Frontal cortex (tissue), 4 donors: ENCODE results near the gene ANKRD66. TPM values are rescaled to one million over a fixed set of nuclear protein-coding genes. Genes with fewer than 3 reads are reported as not detected.
A peak's percentile ranks its signal among the peaks of the same experiment; 100 is the strongest.
"Not testable (repeated sequence)": the region's sequence is repeated elsewhere in the genome, so short reads cannot be mapped to it uniquely, and the experiment has no call there.

Experiments used
- DNase-seq, 2 donors: peaks; one replicate each; pipeline ENCODE4 v3.0.0; 2012; ENCODE audit warnings: low spot score in 2 of 2
- FAIRE-seq: peaks from 2 replicates; lab custom pipeline; 2012; peaks lifted over from hg19 to GRCh38; lab: Jason Lieb, UNC
- total RNA-seq: library from RNA; depleted of rRNA; stranded (reverse); fragments of >200 nt; gene quantifications from one replicate; pipeline ENCODE4 v1.2.3, GENCODE V29; 2014
- donor health status: control.
- donor health status: control.
- donor health status: control.

Gene ANKRD66
- total RNA-seq, 1 donor from 2014 or later = not detected

DNA sequence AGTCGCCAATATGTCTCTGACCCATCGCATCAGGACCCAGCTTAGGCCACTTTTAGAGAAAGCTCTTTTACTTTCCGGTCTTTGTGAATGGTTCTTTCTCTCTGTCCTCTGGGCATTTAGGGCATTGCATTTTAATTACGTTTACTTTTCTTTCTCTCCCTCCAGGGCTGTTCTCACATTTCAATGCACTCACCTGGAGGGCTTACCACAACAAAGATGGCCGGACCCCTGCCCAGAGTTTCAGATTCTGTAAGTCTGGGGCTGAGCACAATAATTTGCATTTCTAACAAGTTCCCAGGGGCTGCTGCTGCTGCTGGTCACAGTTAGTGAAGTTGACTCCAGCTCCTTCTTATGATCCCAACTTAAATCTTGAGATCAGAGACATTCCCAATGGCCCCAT lies 3.0 kb downstream of the ANKRD66 start:
- no peak for DNase-seq
- FAIRE-seq = no peak

DNA sequence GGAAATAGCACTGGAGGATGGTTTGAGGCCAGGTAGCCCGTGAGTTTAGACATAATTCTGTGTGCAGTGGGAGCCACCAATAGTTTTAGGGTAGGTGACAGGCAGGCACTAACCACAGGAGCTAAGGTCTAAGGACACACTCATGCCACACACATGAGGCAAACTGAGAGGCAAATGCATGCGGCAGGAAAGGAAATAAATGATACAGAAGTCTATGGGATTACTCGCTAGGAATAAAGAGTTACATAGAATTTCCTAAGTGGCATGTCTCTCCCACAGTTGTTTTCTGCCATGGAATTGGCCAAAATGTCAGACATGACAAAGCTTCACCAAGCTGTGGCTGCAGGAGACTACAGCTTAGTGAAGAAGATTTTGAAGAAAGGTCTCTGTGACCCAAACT lies 4.9 kb downstream of the ANKRD66 start:
- FAIRE-seq (no peak), DNase-seq (no peak)

DNA sequence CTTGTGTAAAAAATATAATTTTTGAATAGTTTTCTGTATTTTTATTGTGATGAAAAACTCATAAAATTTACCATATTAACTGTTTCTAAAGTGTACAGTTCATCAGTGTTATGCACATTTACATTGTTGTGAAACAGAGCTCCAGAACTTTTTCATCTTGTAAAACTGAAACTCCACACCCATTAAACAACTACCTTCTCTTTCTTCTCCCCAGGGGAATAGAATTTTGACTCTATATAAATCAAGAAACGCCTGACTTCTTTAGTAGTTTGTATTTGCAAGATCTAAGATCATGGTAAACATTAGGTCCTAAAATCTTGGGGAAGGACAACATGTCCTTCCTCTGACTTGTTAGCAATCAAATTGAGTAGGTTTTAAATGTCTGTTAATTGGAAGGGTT lies 9.1 kb downstream of the ANKRD66 start:
- FAIRE-seq (no peak), DNase-seq (no peak)

DNA sequence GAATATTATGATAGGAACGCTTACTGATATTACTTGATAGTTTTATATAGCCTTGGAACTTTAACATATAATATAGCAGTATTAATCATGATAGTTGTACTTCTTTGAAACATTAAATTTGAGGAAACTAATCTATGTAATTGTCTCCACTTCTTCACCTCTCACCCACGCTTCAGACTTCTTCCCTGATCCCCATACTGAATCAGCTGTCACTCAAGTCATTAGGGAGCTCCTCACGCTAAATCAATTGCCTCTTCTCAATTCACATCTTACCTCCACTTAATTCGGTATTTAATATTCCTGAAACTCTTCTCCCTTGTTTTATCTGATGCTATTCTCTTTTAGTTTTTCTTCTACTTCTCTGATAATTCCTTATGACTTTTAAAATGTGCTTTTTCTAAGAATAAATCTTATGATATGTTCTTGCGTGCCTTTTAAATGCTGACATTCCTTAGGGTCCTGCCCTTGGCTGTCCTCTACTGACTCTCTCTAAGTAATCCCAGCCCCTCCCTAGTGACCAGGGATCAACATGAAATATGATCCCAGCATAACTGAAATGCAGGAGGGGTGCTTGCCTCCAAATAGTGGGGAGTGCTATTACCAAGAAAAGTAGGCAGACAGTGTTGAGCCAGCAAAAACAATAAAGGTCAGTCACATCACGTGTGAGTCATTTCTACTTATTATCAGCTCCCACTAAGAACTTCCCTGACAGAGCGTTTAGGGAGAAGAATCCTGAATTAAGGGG lies 9.9 kb downstream of the ANKRD66 start:
- no peak for FAIRE-seq
- DNase-seq = no peak

DNA sequence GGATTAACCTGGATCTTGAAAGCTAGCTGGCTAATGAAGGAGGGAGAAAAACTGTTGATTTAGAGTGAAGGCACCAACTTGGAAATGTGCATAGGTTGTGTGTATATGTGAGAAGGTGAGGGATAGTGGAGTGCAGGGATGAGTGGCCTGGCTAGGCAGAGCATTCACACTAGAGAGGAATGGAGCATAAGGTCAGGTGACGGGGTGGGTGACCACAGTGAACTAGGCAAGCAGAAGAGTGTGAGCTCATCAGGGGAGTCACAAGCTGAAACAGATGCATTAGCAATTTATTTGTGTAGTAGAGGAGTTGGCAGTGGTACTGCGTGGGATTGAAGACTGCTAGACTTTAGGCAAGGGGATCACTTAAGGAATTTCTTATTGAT lies 10.5 kb downstream of the ANKRD66 start:
- no peak for DNase-seq
- no peak for FAIRE-seq

DNA sequence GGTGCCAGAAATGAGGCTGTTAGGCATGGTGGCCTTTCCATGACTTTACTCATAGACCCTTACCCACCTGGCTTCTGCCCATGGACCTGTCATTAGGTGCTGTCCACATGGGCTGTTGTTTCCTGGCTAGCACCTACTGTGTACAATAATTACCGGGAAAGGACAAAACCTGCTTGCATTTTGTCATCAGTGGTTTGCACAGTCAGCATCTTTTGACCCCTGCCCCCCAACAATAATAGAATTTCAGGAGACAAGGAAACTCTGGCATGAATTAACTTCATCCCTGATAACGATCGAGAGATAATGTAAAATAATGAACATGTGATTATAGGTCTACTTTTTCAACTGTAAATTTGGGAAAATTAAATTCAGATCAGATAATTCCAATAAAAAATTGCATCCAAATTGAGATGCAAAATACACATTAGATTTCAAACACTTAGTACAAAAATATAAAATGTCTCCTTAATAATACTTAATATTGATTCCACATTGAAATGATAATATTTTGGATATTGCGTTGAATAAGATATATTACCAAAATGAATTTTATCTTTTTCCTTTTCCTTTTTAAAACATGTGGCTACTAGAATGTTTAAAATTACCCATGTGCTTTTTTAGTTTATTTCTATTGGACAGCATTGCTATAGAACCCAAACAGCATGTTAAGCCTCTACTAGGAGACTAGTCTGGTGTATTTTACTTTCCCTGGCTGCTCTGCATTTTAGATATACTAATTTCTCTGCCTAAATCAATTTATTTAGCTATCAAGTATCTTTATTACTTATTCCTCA lies 12.4 kb downstream of the ANKRD66 start:
- no peak for DNase-seq
- FAIRE-seq = no peak

DNA sequence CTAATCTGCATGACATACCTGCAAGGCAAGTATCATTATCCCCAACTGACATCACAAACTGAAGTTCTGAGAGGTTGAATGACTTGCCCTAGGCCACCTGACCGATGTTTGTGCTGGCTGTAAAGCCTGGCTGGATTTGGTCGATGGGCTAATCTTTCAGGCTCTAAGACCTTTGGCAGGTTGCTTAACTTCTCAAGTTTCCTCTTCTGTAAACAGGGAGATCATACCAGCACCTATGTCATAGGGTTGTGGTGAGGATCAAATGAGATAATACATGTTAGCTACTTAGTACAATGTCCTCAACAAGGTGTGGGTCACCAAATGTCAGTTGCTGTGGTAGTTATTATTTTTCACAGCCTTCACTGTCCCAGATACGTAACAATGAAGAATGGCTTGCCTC lies 14.2 kb downstream of the ANKRD66 start:
- DNase-seq (no peak), FAIRE-seq (no peak)

DNA sequence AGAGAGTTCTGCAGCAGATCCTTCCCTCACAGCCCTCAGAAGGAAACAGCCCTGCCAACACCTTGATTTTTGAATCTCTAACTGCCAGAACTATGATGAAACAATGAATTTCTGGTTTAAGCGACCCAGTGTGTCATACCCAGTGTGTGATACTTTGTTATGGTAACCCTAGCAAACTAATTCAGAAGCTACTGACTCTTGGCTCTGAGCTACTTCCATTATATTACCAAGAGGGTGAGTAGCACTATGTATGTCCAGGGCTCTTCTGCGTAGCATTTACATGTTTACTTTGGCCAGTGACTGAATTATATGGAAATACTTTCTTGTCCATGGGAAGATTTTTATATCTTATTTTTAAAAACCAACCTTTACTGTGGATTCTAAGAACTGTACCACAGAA lies 16.7 kb downstream of the ANKRD66 start:
- FAIRE-seq (no peak), DNase-seq (no peak)

DNA sequence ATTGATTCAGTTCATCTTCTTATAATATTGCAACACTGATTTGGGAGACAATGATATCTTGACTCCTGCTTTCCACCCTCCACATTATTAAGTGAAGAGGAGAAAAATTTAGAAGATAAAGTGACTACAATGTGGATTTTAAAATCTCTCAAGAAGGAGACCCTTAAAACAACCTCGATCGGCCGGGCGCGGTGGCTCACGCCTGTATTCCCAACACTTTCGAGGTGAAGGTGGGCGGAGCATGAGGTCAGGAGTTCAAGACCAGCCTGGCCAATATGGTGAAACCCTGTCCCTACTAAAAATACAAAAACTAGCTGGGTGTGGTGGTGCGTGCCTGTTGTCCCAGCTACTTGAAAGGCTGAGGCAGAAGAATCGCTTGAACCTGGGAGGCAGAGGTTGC lies 17.5 kb downstream of the ANKRD66 start:
- not testable (repeated sequence) for DNase-seq, FAIRE-seq

DNA sequence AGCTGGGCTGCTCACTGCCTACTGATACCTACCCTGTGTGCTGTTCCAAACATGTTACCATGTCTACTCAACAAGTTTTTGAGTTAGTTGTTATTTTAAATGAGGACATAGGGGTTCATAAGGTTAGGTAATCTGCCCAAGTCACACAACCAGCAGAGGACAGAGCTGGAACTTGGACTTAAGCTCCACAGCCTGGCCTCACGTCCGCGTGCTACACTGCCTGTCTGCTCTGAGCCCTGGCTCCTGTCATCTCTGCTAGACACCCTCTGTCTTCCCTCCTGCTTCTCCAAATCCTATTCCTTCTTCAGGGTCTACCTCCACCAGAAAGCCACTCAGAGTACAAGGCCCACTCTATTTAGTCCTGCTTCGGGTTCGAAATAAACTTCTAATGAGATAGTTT lies 18.2 kb downstream of the ANKRD66 start:
- DNase-seq (no peak), FAIRE-seq (no peak)

DNA sequence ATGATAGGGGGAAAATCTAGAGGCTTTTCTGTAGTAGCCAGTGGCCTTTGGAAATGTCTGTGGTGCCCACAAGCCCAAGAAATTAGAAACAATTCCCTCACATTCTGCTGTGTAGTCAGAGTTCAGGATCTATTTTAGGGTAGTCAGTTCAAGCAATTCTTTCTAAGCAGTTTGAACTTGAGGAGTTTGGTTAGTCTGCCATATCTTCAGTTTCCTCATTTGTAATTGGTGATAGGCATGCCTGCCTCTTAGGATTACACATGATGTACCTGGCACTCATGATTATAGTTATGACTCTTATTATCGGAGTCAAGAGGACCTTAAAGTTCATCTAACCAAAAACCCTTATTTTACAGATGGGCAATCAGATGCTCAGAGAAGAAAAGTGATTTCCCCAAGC lies 25.3 kb downstream of the ANKRD66 start:
- no peak for DNase-seq
- no peak for FAIRE-seq

DNA sequence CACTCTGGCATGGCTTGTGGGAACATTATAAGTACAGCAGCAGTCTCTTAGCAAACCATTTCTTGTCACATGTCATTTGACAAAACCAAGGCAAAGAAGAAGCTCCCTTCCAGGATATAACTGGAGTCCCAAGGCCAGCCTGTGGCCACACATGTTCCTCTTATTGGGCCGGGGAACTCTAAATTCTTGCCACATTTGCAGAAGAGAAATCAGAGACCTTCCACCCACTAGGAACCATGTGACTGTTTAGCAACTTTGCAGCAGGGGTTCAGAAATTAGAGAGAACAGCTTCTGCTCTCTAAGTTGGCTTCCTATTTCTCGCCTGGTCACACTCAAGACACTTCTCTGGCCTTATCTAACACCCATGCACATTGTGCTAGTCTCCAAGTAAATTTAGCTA lies 26.0 kb downstream of the ANKRD66 start:
- DNase-seq (no peak), FAIRE-seq (no peak)

DNA sequence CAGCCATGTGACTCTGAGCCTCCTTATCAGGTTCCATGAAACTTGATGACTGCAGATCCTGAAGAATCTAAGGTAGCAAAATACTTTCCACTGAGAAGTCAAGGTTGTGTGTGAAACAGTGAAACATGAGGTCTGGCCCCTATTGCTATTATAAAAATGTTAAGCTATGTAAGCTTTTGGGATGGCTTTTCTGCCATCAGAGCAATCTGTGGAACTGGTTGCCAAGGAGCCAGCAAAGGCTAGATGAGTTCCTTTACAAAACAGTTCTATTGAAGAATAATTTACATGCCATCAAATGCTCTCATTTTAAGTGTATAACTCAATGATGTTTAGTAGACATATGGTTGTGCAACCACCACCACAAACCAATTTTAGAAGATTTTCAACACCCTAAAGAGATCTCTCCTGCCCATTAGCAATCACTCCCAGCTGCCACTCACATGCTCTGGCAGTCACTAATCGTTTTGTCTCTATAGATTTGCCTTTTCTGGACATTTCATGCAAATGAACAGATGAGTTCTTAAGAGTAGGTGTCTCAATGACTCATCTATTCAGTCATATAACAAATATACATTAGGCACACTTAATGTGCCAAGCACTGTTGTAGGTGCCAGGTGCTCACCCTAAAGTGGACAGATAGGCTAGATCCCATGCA lies 26.6 kb downstream of the ANKRD66 start:
- no peak for DNase-seq
- no peak for FAIRE-seq

DNA sequence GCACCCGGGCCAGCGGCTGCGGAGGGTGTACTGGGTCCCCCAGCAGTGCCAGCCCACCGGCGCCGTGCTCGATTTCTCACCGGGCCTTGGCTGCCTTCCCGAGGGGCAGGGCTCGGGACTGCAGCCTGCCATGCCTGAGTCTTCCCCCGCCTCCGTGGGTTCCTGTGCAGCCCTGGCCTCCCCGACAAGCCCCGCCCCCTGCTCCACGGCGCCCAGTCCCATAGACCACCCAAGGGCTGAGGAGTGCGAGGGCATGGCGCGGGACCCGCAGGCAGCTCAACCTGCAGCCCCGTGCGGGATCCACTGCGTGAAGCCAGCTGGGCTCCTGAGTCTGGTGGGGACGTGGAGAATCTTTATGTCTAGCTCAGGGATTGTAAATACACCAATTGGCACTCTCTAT lies 28.0 kb downstream of the ANKRD66 start:
- not testable (repeated sequence) for DNase-seq, FAIRE-seq

DNA sequence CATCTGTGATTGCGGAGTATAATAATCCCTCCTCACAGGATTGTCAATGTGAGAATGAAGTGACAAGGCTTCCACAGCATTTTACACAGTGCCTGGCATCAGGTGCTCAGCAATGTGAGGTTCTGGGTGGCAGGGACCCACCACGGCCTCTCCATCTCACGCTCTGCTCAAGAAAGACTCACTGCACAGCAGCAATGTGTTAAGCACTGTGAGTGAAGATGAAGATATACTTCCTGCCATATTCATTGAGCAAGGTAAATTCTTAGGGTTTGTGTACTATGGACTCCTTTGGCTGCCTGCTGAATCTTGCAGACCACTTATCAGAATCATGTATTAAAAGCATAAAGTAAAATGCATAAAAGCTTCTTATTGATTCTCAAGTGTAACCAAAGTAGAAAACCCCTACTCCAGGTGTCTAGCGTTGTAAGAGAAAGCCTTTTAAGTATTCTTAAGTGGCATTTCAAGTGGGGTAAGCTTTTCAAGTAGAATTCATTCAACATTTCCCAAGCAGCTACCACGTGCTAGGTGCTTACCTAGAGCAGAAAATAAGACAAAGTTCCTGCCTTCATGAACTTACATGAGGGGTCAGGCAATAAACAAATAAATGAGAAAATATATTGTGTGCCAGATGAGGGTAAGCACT lies 29.5 kb downstream of the ANKRD66 start:
- DNase-seq = no peak
- no peak for FAIRE-seq

DNA sequence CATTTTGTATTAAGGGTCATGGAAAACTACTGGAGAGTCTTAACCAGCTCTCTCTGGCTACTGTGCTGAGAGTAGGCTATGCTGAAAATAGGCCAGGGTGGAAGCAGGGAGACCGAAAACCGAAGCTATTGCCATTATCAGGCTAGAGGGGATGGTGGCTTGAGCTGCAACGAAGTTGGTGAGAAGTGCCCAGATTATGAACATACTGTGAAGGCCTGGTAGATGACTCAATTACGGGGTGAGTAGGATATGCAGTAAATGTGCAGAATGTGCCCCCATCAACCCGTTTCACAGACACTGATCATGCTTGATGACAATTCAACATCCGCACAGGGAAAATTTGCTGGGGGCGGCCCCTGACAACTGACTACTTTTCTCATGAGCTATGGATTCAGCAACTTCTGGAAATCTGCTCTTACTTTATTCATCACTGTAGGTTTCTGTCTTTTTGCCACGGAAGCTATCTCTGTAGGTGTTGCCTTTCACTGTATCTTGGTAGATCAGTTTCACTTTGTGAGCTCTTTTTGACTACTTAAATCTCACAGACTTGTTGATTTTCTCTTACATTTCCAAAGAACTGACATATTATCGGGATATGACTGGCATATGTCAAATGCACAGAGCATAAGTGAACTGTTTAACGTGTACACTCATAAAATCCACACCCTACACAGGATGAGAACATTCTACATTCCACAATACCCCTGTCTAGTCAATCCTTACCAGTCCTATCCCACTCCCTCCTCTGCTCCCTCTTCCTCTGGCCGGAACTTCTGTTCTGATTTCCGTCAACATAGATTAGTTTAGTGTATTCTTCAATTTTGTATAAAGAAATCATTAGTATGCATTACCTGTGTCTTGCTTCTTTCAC lies 31.0 kb downstream of the ANKRD66 start:
- FAIRE-seq = no peak
- no peak for DNase-seq

DNA sequence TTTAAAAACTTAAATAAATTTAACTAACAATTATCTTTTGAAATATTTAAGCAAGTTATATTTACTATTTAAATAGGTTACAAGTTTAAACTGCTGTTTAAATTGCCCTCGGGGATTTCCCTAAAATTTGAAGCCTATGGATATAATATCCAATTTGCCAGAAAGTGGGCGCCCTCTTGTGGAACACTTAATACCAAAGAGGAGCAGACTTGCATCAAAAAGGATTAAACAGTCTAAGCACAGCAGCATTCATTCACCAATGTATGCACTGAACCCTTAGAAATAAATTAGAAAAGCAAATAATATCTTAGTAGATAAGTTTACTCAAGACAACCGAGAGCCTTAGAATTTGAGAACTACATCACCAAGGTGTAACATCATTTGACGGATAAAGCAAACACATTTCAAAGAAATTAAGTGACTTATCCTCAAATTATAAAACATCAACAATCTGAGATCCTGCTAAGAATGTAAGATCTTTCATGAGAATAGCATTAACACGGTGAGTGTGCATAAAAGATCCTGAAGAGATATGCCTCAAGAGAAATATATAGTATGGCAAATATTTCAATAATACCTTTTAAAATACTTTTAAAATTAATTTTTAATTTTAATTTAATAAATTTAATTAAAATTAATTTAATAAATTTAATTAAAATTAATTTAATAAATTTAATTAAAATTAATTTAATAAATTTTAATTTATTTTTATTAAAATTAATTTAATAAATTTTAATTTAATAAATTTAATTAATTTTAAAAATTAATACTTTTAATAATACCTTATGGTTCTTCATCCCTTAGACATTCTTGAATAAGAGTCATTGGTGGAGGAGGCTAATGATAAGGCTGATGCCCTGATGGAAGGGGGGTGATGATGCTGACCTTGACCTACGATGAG lies 35.0 kb downstream of the ANKRD66 start:
- DNase-seq (peak in 1 of 2 donors; percentile 20), FAIRE-seq (peak; percentile 97)

DNA sequence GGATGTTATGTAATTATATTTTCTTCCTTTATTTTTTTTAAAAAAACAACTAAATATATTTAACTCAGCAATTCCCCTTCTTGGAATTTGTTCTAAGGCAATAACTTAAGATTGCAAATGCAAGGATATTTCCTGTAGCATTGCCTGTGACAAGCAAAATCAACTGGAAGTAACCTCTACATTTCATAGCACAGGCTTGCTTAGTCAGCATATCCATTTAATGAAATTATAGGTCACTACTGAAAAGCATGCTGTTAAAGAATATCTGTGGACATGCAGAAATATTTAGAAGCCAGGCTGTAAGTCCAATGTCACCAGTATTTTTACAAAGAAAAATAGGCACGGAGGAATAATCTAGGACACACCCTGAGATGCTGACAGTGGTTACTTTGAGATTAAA lies 37.8 kb downstream of the ANKRD66 start:
- DNase-seq (no peak), FAIRE-seq (no peak)
